A673 (cell line): ENCODE data around the gene MYH1. TPM values are rescaled to one million over a fixed set of nuclear protein-coding genes. Genes with fewer than 3 reads are reported as not detected.

ENCODE experiments used
- BruUV-seq: library from RNA; stranded (reverse); fragments of 400-500 nt; replicated peaks from 2 replicates; lab custom pipeline; 2021; lab: Mats Ljungman, UMichigan
- CTCF ChIA-PET: fragments of 300-600 bp; sonication (Branson Sonifier 250); formaldehyde crosslinking; loops from one replicate; lab custom pipeline; 2022; ENCODE audit warnings: antibody characterized with exemption; lab: Charles Lee
- POLR2A ChIA-PET: fragments of 300-600 bp; sonication (Branson Sonifier 250); formaldehyde crosslinking; loops from one replicate; lab custom pipeline; 2022; ENCODE audit warnings: antibody characterized with exemption; ENCODE audit not compliant: low non-redundant PET; lab: Charles Lee
- DNase-seq: peaks from one replicate; pipeline ENCODE4 v3.0.0-alpha.2; 2015; ENCODE audit warnings: low spot score
- H3K27ac ChIP-seq: fragments of 200-600 bp; sonication (generic); 2 replicates; pipeline ENCODE4 v1.5.1; 2016; ENCODE audit warnings: mixed run types, low read depth, mild to moderate bottlenecking, mixed read lengths, antibody characterized with exemption, low read length; ENCODE audit not compliant: poor library complexity, severe bottlenecking
- H3K27me3 ChIP-seq: fragments of 200-600 bp; sonication (generic); replicated peaks from 2 replicates; pipeline ENCODE4 v1.6.1; 2017; ENCODE audit warnings: mixed run types, low read depth, mild to moderate bottlenecking, mixed read lengths, antibody characterized with exemption, low read length; ENCODE audit not compliant: insufficient read depth, poor library complexity
- H3K36me3 ChIP-seq: fragments of 200-600 bp; sonication (generic); 2 replicates; pipeline ENCODE4 v1.6.1; 2016; ENCODE audit warnings: mixed run types, mild to moderate bottlenecking, mixed read lengths, antibody characterized with exemption, low read length; ENCODE audit not compliant: insufficient read depth, poor library complexity, severe bottlenecking
- H3K4me1 ChIP-seq: fragments of 200-600 bp; sonication (generic); 2 replicates; pipeline ENCODE4 v1.6.1; 2017; ENCODE audit warnings: mixed run types, mild to moderate bottlenecking, mixed read lengths, antibody characterized with exemption, low read length; ENCODE audit not compliant: insufficient read depth, poor library complexity, severe bottlenecking
- H3K4me3 ChIP-seq: fragments of 200-600 bp; sonication (generic); 2 replicates; pipeline ENCODE4 v1.5.1; 2016; ENCODE audit warnings: low read depth, mixed run types, mild to moderate bottlenecking, mixed read lengths, low read length; ENCODE audit not compliant: poor library complexity, severe bottlenecking
- H3K9me3 ChIP-seq: fragments of 200-600 bp; sonication (generic); 2 replicates; pipeline ENCODE4 v1.6.1; 2016; ENCODE audit warnings: mixed run types, low read depth, mild to moderate bottlenecking, mixed read lengths, antibody characterized with exemption, low read length; ENCODE audit not compliant: poor library complexity, severe bottlenecking
- EZH2 ChIP-seq: fragments of 200-600 bp; sonication (generic); IDR thresholded peaks from 2 replicates; pipeline ENCODE4 v1.6.1; 2017; ENCODE audit warnings: borderline replicate concordance, low read depth, mild to moderate bottlenecking, mixed read lengths, antibody characterized with exemption, low read length; ENCODE audit not compliant: poor library complexity, severe bottlenecking
- intact Hi-C: fragments of 100-400 bp; cut with micrococcal nuclease; formaldehyde crosslinking; loops from one replicate; pipeline ENCODE4 v1.10.0; 2022; ENCODE audit not compliant: unreplicated experiment
- total RNA-seq: library from RNA; stranded (reverse); gene quantifications from 2 replicates; pipeline ENCODE4 v1.2.3, GENCODE V29; 2021
- TF ChIP-seq, protein P1 (sequence below): fragments of 300-800, 200-600 bp; sonication (generic); conservative IDR thresholded peaks from 2 replicates; pipeline ENCODE4 v1.5.1; 2017; ENCODE audit warnings: low read depth, mild to moderate bottlenecking, antibody characterized with exemption, low read length, moderate library complexity, mixed read lengths

MYH1 gene
- total RNA-seq, 1 experiment from 2014 or later: 0.39 TPM

DNA sequence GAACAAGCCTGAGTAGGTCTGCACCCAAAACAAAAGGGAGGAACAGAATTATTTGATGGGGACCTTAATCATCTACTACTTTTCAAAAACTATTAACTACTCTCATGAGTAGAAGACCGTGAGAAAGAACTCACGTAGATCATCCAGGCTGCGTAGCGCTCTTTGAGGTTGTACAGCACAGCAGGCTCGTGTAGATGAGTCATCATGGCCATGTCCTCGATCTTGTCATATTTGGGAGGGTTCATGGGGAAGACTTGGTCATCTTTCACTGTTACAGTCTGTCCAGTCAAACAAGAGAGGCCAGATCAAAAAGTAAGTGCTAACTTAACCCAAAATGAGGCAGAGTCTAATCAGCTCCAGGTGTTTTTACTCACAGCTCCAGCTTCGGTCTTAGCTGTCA is 2.3 kb downstream of the MYH1 start:
- POLR2A ChIA-PET: no interaction called here
- Histone ChIP-seq H3K27ac (no peak overlapping the region), H3K36me3 (no peaks in the 10 kb centered on the region), H3K4me3 (no peak overlapping the region), H3K27me3 (peaks cover 26% of the 10 kb centered on the region), H3K4me1 (no peaks in the 10 kb centered on the region), H3K9me3 (no peaks in the 10 kb centered on the region)
- no peak for DNase-seq
- BruUV-seq: no TSS peak
- CTCF ChIA-PET: no interaction called here
- intact Hi-C loops: no loop called here
- TF ChIP-seq, protein P1, sequence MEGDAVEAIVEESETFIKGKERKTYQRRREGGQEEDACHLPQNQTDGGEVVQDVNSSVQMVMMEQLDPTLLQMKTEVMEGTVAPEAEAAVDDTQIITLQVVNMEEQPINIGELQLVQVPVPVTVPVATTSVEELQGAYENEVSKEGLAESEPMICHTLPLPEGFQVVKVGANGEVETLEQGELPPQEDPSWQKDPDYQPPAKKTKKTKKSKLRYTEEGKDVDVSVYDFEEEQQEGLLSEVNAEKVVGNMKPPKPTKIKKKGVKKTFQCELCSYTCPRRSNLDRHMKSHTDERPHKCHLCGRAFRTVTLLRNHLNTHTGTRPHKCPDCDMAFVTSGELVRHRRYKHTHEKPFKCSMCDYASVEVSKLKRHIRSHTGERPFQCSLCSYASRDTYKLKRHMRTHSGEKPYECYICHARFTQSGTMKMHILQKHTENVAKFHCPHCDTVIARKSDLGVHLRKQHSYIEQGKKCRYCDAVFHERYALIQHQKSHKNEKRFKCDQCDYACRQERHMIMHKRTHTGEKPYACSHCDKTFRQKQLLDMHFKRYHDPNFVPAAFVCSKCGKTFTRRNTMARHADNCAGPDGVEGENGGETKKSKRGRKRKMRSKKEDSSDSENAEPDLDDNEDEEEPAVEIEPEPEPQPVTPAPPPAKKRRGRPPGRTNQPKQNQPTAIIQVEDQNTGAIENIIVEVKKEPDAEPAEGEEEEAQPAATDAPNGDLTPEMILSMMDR: no peak
- no peak for TF ChIP-seq EZH2

DNA sequence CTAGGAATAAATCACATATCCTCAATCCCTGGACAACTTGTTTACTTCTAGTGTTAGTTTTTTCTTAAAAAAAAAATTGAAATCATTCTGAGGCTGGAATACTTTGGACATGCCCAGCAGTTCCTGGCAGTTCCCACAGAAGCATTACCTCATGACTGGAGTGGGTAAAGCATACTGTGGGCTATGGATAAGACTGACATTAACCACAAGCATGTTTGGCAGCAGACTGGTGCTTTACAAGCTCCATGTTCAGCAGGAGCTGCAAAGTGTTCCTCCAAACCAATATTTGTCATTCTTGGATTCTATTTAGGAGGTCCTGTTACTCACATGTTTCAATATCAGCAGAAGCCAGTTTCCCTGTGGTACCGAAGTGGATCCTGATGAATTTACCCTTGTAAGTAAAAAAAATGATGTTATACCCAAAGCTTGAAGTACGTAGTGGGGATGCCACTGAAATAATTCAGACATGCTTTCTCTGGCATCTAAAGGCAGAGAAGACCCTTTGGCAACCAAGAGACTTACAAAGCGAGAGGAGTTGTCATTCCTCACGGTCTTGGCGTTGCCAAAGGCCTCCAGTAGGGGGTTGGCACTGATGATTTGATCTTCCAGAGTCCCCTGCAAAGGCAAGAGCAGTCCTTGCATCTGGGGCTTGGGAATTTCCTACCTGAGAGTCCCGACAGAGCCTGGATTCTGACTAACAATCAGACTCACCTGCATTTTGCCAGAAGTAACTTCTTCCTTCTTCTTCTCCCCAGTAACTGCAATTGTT is 4.9 kb downstream of the MYH1 start:
- TF ChIP-seq EZH2: no peak
- TF ChIP-seq, protein P1: no peak
- Histone ChIP-seq H3K4me1 (no peaks in the 10 kb centered on the region), H3K27me3 (peaks cover 11% of the 10 kb centered on the region), H3K9me3 (no peaks in the 10 kb centered on the region), H3K27ac (no peak overlapping the region), H3K4me3 (no peak overlapping the region), H3K36me3 (no peaks in the 10 kb centered on the region)
- no TSS peak for BruUV-seq
- CTCF ChIA-PET: no interaction called here
- POLR2A ChIA-PET: no interaction called here
- no peak for DNase-seq
- intact Hi-C loops: no loop called here

DNA sequence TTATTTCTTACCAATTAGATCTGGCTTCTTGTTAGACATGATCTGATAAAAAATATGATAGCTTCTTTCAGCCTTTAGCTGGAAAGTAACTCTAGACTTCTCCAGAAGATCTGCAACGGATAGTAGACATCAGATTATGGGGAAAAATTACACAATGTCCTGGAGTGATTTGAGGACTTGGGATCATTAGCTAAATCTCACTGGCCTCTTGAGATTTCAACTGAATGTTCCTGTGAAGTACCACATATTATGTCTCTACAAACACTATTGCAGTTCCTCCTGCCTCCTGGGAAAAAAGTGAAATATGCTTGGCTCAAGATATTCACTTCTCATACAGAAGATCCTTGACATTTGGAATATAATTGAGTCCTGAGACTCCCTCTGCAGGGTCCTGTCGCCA is 5.5 kb downstream of the MYH1 start:
- Histone ChIP-seq H3K4me3 (no peak overlapping the region), H3K27ac (no peak overlapping the region), H3K9me3 (no peaks in the 10 kb centered on the region), H3K36me3 (no peaks in the 10 kb centered on the region), H3K27me3 (peaks cover 5% of the 10 kb centered on the region), H3K4me1 (no peaks in the 10 kb centered on the region)
- ChIA-PET CTCF (no interaction called here), POLR2A (no interaction called here)
- BruUV-seq: no TSS peak
- DNase-seq: no peak
- intact Hi-C loops: no loop called here
- TF ChIP-seq EZH2: no peak
- TF ChIP-seq, protein P1: no peak
